Tibial nerve (tissue), 4 donors: ENCODE data around the gene VWC2L.

ENCODE experiments used
- CTCF ChIP-seq, 5 experiments: fragments of 200-600 bp in 3 of 5; fragments of 450-650 bp in 2 of 5; sonication (generic) in 3 of 5; IDR thresholded peaks; one replicate each; pipeline ENCODE4 v1.5.1; 2016 to 2019; ENCODE audit warnings: antibody characterized with exemption in 5 of 5, mild to moderate bottlenecking in 3 of 5, moderate library complexity in 2 of 5
- EP300 ChIP-seq, 2 donors: sonication (generic); formaldehyde crosslinking; IDR thresholded peaks; one replicate each; pipeline ENCODE4 v1.6.1; 2017; ENCODE audit warnings: antibody characterized with exemption in 2 of 2, mild to moderate bottlenecking in 1 of 2
- POLR2A ChIP-seq, 2 donors: fragments of 450-650 bp; IDR thresholded peaks; one replicate each; pipeline ENCODE4 v1.6.1; 2017; ENCODE audit warnings: antibody characterized with exemption in 2 of 2, mild to moderate bottlenecking in 2 of 2, moderate library complexity in 2 of 2

- TF ChIP-seq CTCF (IDR thresholded peaks at IDR 0.05) (no peak), POLR2A (IDR thresholded peaks at IDR 0.05) (no peak), EP300 (IDR thresholded peaks at IDR 0.05) (no peak)
Measured at GRCh38 chr2:214376618-214377285, 34.1 kb upstream of the VWC2L start.
